ENCODE data around the gene RMND5A.
"Not testable (repeated sequence)": the region's sequence is repeated elsewhere in the genome, so short reads cannot be mapped to it uniquely, and the experiment has no call there.

DNA sequence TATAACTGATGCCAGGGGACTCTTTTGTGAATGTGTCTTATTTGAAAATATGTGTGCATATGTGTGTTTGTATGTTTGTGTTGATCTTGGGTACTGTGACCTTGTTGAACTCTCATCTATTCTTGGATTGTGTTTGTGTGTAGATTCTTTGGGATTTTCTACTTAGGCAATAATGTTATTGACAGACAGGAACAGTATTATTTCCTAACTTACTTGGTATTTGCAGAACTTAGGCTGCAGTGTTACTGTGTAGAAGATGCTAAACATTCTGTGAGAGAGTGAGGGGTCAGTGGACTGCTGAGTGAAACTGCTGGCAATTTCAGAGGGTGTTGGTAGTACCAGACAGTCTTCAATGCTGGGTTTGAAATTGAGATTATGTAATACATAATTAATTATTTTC lies 12.7 kb downstream of the RMND5A start:
- TF ChIP-seq, protein P1, sequence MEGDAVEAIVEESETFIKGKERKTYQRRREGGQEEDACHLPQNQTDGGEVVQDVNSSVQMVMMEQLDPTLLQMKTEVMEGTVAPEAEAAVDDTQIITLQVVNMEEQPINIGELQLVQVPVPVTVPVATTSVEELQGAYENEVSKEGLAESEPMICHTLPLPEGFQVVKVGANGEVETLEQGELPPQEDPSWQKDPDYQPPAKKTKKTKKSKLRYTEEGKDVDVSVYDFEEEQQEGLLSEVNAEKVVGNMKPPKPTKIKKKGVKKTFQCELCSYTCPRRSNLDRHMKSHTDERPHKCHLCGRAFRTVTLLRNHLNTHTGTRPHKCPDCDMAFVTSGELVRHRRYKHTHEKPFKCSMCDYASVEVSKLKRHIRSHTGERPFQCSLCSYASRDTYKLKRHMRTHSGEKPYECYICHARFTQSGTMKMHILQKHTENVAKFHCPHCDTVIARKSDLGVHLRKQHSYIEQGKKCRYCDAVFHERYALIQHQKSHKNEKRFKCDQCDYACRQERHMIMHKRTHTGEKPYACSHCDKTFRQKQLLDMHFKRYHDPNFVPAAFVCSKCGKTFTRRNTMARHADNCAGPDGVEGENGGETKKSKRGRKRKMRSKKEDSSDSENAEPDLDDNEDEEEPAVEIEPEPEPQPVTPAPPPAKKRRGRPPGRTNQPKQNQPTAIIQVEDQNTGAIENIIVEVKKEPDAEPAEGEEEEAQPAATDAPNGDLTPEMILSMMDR (conservative IDR thresholded peaks at IDR 0.05; ENCODE audit: low read depth, low read length): not testable (repeated sequence)
- not testable (repeated sequence) for TF ChIP-seq EZH2phosphoT487 (IDR thresholded peaks at IDR 0.05; ENCODE audit: borderline replicate concordance, low read length)
